PC-3 (cell line): ENCODE measurements around the gene PHC3.

Experiments
- EZH2 ChIP-seq: fragments of 300-600 bp; sonication (generic); IDR thresholded peaks from one replicate; pipeline ENCODE4 v1.6.1; 2017; ENCODE audit warnings: antibody characterized with exemption, mild to moderate bottlenecking, low read length; ENCODE audit not compliant: unreplicated experiment
- EZH2phosphoT487 ChIP-seq: fragments of 300-600 bp; sonication (generic); IDR thresholded peaks from 2 replicates; pipeline ENCODE4 v1.6.1; 2018; ENCODE audit warnings: mild to moderate bottlenecking, antibody characterized with exemption, low read length, borderline replicate concordance
- TF ChIP-seq, protein P1 (sequence below): fragments of 300-600 bp; sonication (generic); conservative IDR thresholded peaks from 2 replicates; pipeline ENCODE4 v1.5.1; 2017; ENCODE audit warnings: antibody characterized with exemption, low read depth, mild to moderate bottlenecking, low read length

DNA sequence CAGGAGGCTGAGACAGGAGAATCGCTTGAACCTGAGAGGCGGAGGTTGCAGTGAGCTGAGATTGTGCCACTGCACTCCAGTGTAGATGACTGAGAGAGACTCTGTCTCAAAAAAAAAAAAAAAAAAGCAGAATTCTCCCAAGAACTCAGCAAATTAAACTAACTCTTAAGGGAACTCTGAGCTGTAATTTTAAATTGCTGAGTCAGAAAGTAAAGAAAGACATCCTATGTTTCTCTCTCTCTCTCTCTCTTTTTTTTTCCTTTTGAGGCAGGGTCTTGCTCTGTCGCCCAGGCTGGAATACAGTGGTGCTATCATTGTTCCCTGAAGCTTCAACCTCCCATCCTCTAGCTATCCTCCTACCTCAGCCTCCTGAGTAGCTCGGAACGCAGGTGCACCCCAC lies 20.0 kb upstream of the PHC3 start:
- TF ChIP-seq, protein P1, sequence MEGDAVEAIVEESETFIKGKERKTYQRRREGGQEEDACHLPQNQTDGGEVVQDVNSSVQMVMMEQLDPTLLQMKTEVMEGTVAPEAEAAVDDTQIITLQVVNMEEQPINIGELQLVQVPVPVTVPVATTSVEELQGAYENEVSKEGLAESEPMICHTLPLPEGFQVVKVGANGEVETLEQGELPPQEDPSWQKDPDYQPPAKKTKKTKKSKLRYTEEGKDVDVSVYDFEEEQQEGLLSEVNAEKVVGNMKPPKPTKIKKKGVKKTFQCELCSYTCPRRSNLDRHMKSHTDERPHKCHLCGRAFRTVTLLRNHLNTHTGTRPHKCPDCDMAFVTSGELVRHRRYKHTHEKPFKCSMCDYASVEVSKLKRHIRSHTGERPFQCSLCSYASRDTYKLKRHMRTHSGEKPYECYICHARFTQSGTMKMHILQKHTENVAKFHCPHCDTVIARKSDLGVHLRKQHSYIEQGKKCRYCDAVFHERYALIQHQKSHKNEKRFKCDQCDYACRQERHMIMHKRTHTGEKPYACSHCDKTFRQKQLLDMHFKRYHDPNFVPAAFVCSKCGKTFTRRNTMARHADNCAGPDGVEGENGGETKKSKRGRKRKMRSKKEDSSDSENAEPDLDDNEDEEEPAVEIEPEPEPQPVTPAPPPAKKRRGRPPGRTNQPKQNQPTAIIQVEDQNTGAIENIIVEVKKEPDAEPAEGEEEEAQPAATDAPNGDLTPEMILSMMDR: no peak
- TF ChIP-seq EZH2: no peak
- TF ChIP-seq EZH2phosphoT487: no peak
